ENCODE data around the gene FAM107B.

Gene FAM107B

DNA sequence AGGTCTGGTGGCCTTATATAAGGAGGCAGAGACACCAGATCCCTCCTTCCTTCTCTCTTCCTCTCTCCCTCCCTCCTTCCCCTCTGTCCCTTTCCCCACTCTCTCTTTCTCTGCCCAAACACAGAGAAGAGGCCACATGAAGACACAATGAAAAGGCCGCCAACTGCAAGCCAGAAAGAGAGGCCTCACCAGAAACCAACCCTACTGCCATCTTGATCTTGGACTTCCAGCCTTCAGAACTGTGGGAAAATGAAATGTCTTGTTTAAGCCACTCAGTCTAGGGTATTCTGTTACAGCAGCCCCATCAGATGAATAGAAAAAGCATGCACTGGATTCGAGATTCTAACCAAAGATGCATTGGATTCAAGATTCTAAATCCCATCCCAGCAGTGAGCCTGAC is 168.1 kb downstream of the FAM107B start:
- TF ChIP-seq, protein P1, sequence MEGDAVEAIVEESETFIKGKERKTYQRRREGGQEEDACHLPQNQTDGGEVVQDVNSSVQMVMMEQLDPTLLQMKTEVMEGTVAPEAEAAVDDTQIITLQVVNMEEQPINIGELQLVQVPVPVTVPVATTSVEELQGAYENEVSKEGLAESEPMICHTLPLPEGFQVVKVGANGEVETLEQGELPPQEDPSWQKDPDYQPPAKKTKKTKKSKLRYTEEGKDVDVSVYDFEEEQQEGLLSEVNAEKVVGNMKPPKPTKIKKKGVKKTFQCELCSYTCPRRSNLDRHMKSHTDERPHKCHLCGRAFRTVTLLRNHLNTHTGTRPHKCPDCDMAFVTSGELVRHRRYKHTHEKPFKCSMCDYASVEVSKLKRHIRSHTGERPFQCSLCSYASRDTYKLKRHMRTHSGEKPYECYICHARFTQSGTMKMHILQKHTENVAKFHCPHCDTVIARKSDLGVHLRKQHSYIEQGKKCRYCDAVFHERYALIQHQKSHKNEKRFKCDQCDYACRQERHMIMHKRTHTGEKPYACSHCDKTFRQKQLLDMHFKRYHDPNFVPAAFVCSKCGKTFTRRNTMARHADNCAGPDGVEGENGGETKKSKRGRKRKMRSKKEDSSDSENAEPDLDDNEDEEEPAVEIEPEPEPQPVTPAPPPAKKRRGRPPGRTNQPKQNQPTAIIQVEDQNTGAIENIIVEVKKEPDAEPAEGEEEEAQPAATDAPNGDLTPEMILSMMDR (IDR thresholded peaks at IDR 0.05) = no peak
- Histone ChIP-seq H3K27ac (no peak overlapping the region), H3K4me3 (ENCODE audit: low read depth in 1 of 2, low read length in 1 of 2) (no peak overlapping the region), H3K4me1 (ENCODE audit: control insufficient read depth in 1 of 2, insufficient read depth in 1 of 2, low read depth in 1 of 2, low read length in 1 of 2) (peaks cover 60 to 63% of the 10 kb centered on the region in 2 experiments), H3K36me3 (no peaks in the 10 kb centered on the region), H3K27me3 (no peaks in the 10 kb centered on the region), H3K9me3 (no peaks in the 10 kb centered on the region)

DNA sequence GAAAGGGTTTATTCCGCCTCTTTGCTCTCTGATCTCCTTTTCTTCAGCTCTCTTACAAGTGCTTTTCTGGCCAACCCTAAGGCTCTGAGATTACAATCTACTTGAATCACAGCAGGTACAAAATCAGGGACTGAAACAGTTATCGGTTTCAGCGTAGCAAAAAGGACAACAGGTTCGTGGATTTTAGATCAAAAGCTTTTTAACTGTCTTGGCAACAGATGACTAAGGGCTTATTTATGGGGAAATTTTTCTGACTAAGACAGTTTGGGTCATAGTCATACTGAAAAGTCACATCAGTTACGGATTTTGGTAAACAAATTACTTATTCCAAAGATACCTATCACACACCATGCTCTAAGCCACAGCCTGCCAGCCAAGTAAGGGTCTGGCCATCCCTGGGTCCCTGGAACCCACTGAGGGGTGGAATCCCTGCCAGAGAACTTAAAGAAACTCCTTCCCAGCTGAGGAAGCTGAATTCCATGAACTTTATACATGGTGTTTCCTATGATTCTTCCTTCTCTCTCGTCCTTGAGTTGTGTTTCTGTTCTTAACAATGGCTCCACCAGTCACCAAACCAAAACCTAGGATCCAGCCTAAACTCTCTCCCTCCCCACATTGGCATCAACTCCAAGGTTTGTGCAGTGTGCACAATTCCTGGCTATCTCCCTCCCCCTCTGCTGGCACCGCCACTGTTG is 169.3 kb downstream of the FAM107B start:
- no peaks in the 10 kb centered on the region for H3K27me3 ChIP-seq
- H3K36me3 ChIP-seq = peaks cover 8% of the 10 kb centered on the region
- peaks cover 65 to 67% of the 10 kb centered on the region in 2 experiments for H3K4me1 ChIP-seq (ENCODE audit: control insufficient read depth in 1 of 2, insufficient read depth in 1 of 2, low read depth in 1 of 2, low read length in 1 of 2)
- TF ChIP-seq, protein P1 (IDR thresholded peaks at IDR 0.05) = no peak
- H3K9me3 ChIP-seq = no peaks in the 10 kb centered on the region
- H3K27ac ChIP-seq = peak overlapping the region; percentile 92
- H3K4me3 ChIP-seq (ENCODE audit: low read depth in 1 of 2, low read length in 1 of 2) = peak overlapping the region; percentile 80 to 86

DNA sequence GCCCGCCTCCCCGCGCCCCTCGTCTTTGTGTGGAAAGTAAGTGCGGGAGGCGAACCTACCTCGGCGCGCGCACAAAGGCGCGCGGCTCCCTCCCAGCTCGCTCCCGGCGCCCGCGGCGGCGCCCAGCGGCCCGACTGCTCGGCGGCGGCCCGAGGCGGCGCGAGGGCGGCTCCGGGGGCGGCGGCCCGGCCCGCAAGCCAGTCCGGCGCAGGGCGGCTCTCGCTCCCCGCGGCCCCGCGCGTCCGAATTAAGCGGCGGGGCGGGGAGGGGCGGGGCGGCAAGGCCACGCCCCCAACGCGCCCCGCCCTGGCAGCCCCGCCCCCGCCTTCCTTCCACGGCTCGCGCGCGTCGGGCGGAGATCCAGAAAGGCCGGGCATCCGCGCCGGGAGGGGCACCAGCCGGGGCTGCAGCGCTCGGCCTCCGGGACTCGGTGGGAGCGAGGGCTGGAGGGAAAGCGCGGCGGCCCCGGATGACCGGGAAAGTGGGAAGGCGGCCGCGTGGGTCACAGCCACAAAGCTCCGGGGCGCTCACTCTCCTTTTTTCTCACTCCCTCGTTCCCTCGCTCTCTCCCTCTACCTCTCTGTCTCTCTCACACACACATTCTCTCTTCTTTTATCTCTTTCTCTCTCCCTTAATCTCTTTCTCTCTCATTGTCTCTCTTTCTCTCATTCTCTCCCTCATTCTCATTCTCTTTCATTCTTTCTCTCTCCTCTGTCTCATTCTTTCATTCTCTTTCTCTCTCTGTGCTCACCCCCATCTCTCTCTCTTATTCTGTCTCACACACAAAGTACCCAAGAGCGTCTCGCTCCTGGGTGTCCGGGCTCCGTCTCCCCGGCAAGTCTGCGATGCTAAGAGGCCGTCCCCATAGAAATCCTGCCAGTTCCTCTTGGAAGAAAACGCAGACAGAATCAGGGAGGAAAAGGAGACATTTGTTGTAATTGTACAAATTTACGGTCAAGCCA is 170.2 kb downstream of the FAM107B start:
- H3K27ac ChIP-seq = peak overlapping the region; percentile 92
- H3K4me3 ChIP-seq (ENCODE audit: low read depth in 1 of 2, low read length in 1 of 2) = peak overlapping the region; percentile 80 to 86
- no peaks in the 10 kb centered on the region for H3K9me3 ChIP-seq
- peaks cover 63 to 71% of the 10 kb centered on the region in 2 experiments for H3K4me1 ChIP-seq (ENCODE audit: control insufficient read depth in 1 of 2, insufficient read depth in 1 of 2, low read depth in 1 of 2, low read length in 1 of 2)
- TF ChIP-seq, protein P1 (IDR thresholded peaks at IDR 0.05) = no peak
- peaks cover 13% of the 10 kb centered on the region for H3K36me3 ChIP-seq
- no peaks in the 10 kb centered on the region for H3K27me3 ChIP-seq

DNA sequence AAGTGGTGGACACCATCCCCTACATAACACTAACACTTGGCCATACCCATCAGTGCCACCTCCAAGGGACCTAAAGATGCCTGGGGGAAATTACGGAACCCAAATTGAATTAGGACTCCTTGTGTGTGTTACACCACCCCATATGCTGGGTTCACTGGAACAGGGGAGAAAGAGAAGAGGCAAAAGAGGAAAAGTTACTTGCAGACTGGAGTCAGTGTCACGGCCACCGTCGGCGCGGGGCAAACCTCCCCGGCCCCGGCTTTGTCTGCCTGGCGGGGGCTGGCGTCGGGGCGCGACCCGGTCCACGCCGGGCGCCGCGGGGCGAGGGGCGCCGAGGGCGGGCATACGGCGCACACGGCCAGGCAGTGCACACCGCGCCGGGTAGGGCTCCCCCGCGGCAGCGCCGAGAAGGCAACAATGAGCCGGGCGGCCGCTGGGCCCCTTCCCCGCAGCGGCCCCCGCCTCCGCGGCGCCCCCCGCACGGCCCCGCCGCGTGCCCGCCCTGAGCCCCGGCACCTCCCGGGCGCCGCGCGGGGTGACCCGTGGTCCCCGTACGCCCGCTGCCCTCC is 171.1 kb downstream of the FAM107B start:
- H3K4me3 ChIP-seq (ENCODE audit: low read depth in 1 of 2, low read length in 1 of 2) = peak overlapping the region; percentile 66 to 86
- TF ChIP-seq, protein P1 (IDR thresholded peaks at IDR 0.05) = no peak
- H3K4me1 ChIP-seq (ENCODE audit: control insufficient read depth in 1 of 2, insufficient read depth in 1 of 2, low read depth in 1 of 2, low read length in 1 of 2) = peaks cover 63 to 70% of the 10 kb centered on the region in 2 experiments
- no peaks in the 10 kb centered on the region for H3K9me3 ChIP-seq
- H3K27me3 ChIP-seq = no peaks in the 10 kb centered on the region
- peaks cover 22% of the 10 kb centered on the region for H3K36me3 ChIP-seq
- H3K27ac ChIP-seq = peak overlapping the region; percentile 92

DNA sequence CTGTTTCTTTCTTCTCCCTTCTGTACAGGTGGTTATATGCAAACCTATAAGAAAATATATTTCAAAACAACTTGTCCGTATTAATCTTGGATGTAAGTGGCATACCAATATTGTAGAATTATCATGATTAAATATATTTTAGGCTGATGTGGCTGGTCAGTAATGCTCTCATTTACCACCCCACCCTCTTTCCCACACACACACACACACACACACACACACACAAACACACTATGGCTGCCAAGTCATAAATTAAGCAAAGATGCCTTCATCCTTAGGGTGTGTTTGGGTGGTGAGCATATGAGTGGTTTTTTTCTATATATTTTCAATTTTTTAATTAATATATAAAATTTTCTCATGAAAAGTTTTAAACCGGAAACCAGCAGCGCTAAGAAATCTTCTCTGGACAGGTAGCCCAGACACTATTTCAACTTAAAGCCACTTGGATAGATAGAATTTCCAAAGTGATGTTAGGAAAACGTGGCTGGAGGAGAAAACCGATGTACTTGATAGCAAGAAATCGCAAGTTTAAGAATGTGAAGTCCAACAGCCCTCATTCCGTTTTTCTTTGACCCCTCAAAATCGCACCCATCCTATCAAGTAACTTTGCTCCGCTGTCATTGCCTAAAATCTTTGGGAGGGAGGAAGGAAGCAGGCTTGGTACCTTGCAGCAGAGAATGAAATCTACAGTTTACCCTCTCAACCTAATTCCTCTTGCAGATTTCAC is 171.7 kb downstream of the FAM107B start:
- peaks cover 28% of the 10 kb centered on the region for H3K36me3 ChIP-seq
- TF ChIP-seq, protein P1 (IDR thresholded peaks at IDR 0.05) = no peak
- H3K27me3 ChIP-seq = no peaks in the 10 kb centered on the region
- H3K9me3 ChIP-seq = no peaks in the 10 kb centered on the region
- peaks cover 60 to 64% of the 10 kb centered on the region in 2 experiments for H3K4me1 ChIP-seq (ENCODE audit: control insufficient read depth in 1 of 2, insufficient read depth in 1 of 2, low read depth in 1 of 2, low read length in 1 of 2)
- peak overlapping the region; percentile 66 to 86 for H3K4me3 ChIP-seq (ENCODE audit: low read depth in 1 of 2, low read length in 1 of 2)
- H3K27ac ChIP-seq = peak overlapping the region; percentile 92
